ENCODE data around the gene CNBD2.

Gene CNBD2

GRCh38 chr20:36017048-36017951 lies 48.9 kb downstream of the CNBD2 start:
- TF ChIP-seq FOXP2 (optimal IDR thresholded peaks at IDR 0.05; ENCODE audit: borderline replicate concordance, extremely low read depth, extremely low read length, insufficient read depth) (no peak), SIN3A (IDR thresholded peaks at IDR 0.05; ENCODE audit: borderline replicate concordance, insufficient read depth, low read length) (no peak), TAF1 (IDR thresholded peaks at IDR 0.05; ENCODE audit: borderline replicate concordance, insufficient read depth, low read length) (no peak), REST (IDR thresholded peaks at IDR 0.05; ENCODE audit: insufficient read depth in 1 of 2, low read depth in 2 of 2, low read length in 2 of 2) (no peak), POLR2AphosphoS5 (IDR thresholded peaks at IDR 0.05; ENCODE audit: low read depth, low read length) (no peak)

- TF ChIP-seq TAF1 (IDR thresholded peaks at IDR 0.05; ENCODE audit: borderline replicate concordance, insufficient read depth, low read length) = no peak
- TF ChIP-seq POLR2AphosphoS5 (IDR thresholded peaks at IDR 0.05; ENCODE audit: low read depth, low read length) = no peak
- TF ChIP-seq SIN3A (IDR thresholded peaks at IDR 0.05; ENCODE audit: borderline replicate concordance, insufficient read depth, low read length) = no peak
- no peak for TF ChIP-seq REST (IDR thresholded peaks at IDR 0.05; ENCODE audit: insufficient read depth in 1 of 2, low read depth in 2 of 2, low read length in 2 of 2)
- TF ChIP-seq FOXP2 (optimal IDR thresholded peaks at IDR 0.05; ENCODE audit: borderline replicate concordance, extremely low read depth, extremely low read length, insufficient read depth) = no peak
Observed at GRCh38 chr20:36018208-36018988, 50.0 kb downstream of the CNBD2 start.

- TF ChIP-seq POLR2AphosphoS5 (IDR thresholded peaks at IDR 0.05; ENCODE audit: low read depth, low read length) = no peak
- no peak for TF ChIP-seq FOXP2 (optimal IDR thresholded peaks at IDR 0.05; ENCODE audit: borderline replicate concordance, extremely low read depth, extremely low read length, insufficient read depth)
- TF ChIP-seq TAF1 (IDR thresholded peaks at IDR 0.05; ENCODE audit: borderline replicate concordance, insufficient read depth, low read length) = no peak
- no peak for TF ChIP-seq REST (IDR thresholded peaks at IDR 0.05; ENCODE audit: insufficient read depth in 1 of 2, low read depth in 2 of 2, low read length in 2 of 2)
- TF ChIP-seq SIN3A (IDR thresholded peaks at IDR 0.05; ENCODE audit: borderline replicate concordance, insufficient read depth, low read length) = no peak
Observed at GRCh38 chr20:36028106-36028808, 59.9 kb downstream of the CNBD2 start.

GRCh38 chr20:36030149-36030548 lies 61.8 kb downstream of the CNBD2 start:
- TF ChIP-seq TAF1 (IDR thresholded peaks at IDR 0.05; ENCODE audit: borderline replicate concordance, insufficient read depth, low read length) = no peak
- no peak for TF ChIP-seq POLR2AphosphoS5 (IDR thresholded peaks at IDR 0.05; ENCODE audit: low read depth, low read length)
- TF ChIP-seq SIN3A (IDR thresholded peaks at IDR 0.05; ENCODE audit: borderline replicate concordance, insufficient read depth, low read length) = no peak
- no peak for TF ChIP-seq FOXP2 (optimal IDR thresholded peaks at IDR 0.05; ENCODE audit: borderline replicate concordance, extremely low read depth, extremely low read length, insufficient read depth)

GRCh38 chr20:36031806-36032205 lies 63.4 kb downstream of the CNBD2 start:
- TF ChIP-seq TAF1 (IDR thresholded peaks at IDR 0.05; ENCODE audit: borderline replicate concordance, insufficient read depth, low read length) = no peak
- no peak for TF ChIP-seq REST (IDR thresholded peaks at IDR 0.05; ENCODE audit: insufficient read depth in 1 of 2, low read depth in 2 of 2, low read length in 2 of 2)
- no peak for TF ChIP-seq SIN3A (IDR thresholded peaks at IDR 0.05; ENCODE audit: borderline replicate concordance, insufficient read depth, low read length)
- TF ChIP-seq FOXP2 (optimal IDR thresholded peaks at IDR 0.05; ENCODE audit: borderline replicate concordance, extremely low read depth, extremely low read length, insufficient read depth) = no peak
- TF ChIP-seq POLR2AphosphoS5 (IDR thresholded peaks at IDR 0.05; ENCODE audit: low read depth, low read length) = no peak

All from PFSK-1 (cell line).